Measurements from ENCODE around the gene GATA6.

DNA sequence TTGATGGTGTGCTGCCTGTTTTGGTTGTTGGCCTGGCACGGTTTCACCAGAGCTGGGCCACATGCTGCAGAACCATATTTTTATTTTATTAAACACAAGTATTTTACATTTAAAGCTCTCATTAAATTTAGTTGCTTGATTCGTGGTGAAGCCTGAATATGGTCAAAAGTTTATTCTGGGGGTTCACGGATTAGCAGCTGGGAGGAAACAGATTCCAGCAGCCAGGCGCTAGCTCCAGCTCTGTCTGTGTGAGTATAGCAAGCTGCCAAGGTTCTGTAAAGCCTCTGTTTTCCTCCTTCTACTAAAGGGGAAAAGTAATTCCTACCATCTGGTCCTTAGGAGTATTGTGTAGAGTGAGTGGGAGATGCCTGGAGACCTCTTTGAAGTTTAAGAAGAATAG lies 22.5 kb downstream of the GATA6 start:
- TF ChIP-seq, protein P1, sequence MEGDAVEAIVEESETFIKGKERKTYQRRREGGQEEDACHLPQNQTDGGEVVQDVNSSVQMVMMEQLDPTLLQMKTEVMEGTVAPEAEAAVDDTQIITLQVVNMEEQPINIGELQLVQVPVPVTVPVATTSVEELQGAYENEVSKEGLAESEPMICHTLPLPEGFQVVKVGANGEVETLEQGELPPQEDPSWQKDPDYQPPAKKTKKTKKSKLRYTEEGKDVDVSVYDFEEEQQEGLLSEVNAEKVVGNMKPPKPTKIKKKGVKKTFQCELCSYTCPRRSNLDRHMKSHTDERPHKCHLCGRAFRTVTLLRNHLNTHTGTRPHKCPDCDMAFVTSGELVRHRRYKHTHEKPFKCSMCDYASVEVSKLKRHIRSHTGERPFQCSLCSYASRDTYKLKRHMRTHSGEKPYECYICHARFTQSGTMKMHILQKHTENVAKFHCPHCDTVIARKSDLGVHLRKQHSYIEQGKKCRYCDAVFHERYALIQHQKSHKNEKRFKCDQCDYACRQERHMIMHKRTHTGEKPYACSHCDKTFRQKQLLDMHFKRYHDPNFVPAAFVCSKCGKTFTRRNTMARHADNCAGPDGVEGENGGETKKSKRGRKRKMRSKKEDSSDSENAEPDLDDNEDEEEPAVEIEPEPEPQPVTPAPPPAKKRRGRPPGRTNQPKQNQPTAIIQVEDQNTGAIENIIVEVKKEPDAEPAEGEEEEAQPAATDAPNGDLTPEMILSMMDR (IDR thresholded peaks at IDR 0.05; ENCODE audit: control extremely low read depth in 1 of 3, insufficient read depth in 1 of 3, low read depth in 1 of 3, low read length in 3 of 3) = no peak
- TF ChIP-seq RXRA (IDR thresholded peaks at IDR 0.05; ENCODE audit: insufficient read depth, low read depth, low read length) (no peak), SRF (IDR thresholded peaks at IDR 0.05; ENCODE audit: low read depth, low read length) (no peak), POLR2A (IDR thresholded peaks at IDR 0.05; ENCODE audit: control extremely low read depth in 1 of 2, low read depth in 2 of 2, low read length in 2 of 2) (no peak), JUND (IDR thresholded peaks at IDR 0.05; ENCODE audit: low read length) (no peak), CHD2 (IDR thresholded peaks at IDR 0.05; ENCODE audit: low read length) (no peak), GABPA (IDR thresholded peaks at IDR 0.05; ENCODE audit: borderline replicate concordance, insufficient read depth, low read length) (no peak), SAP30 (IDR thresholded peaks at IDR 0.05; ENCODE audit: insufficient read depth, insufficient replicate concordance, low read length) (no peak), CREB1 (IDR thresholded peaks at IDR 0.05) (no peak), EP300 (IDR thresholded peaks at IDR 0.05; ENCODE audit: borderline replicate concordance in 1 of 2, low read depth in 2 of 2, low read length in 2 of 2) (no peak), RAD21 (IDR thresholded peaks at IDR 0.05 in 1 of 2, conservative IDR thresholded peaks at IDR 0.05 in 1 of 2; ENCODE audit: low read depth in 2 of 2, low read length in 2 of 2) (no peak)
- TF ChIP-seq, protein P2, sequence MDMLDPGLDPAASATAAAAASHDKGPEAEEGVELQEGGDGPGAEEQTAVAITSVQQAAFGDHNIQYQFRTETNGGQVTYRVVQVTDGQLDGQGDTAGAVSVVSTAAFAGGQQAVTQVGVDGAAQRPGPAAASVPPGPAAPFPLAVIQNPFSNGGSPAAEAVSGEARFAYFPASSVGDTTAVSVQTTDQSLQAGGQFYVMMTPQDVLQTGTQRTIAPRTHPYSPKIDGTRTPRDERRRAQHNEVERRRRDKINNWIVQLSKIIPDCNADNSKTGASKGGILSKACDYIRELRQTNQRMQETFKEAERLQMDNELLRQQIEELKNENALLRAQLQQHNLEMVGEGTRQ (IDR thresholded peaks at IDR 0.05; ENCODE audit: low read length) = no peak
